HCT116 (cell line): ENCODE measurements around the gene SNRNP35. TPM values are rescaled to one million over a fixed set of nuclear protein-coding genes. Genes with fewer than 3 reads are reported as not detected.

Experiments used
- ATAC-seq: fragments of 200-7000 bp; cut with Tn5 transposase; 2 replicates; pipeline ENCODE4 v1.9.1; 2020; ENCODE audit warnings: mild to moderate bottlenecking, moderate library complexity
- BruUV-seq: library from RNA; stranded (reverse); fragments of 400-500 nt; replicated peaks from 2 replicates; lab custom pipeline; 2021; lab: Mats Ljungman, UMichigan
- CTCF ChIA-PET: fragments of 300-600 bp; sonication (Branson Sonifier 250); formaldehyde crosslinking; loops from one replicate; lab custom pipeline; 2021; ENCODE audit warnings: antibody characterized with exemption; lab: Charles Lee
- POLR2A ChIA-PET: fragments of 300-600, 350-600 bp; sonication (Branson Sonifier 250); formaldehyde crosslinking; loops from one replicate; lab custom pipeline; 2021; ENCODE audit warnings: antibody characterized with exemption; lab: Charles Lee
- RAD21 ChIA-PET, 2 experiments: fragments of 300-600 bp; sonication (Branson Sonifier 250); formaldehyde crosslinking; loops; one replicate each; lab custom pipeline; 2023; ENCODE audit warnings: low total read pairs in 2 of 2; ENCODE audit not compliant: uncharacterized antibody in 2 of 2, unreplicated experiment in 2 of 2, low non-redundant PET in 1 of 2; lab: Charles Lee
- DNase-seq: peaks from one replicate; pipeline ENCODE4 v3.0.0-alpha.2; 2010; ENCODE audit warnings: low read depth, low spot score
- H2AFZ ChIP-seq: fragments of 200-600 bp; shearing (Covaris generic), sonication (generic); 2 replicates; pipeline ENCODE4 v1.6.1; 2017; ENCODE audit warnings: low read depth, mixed run types, mixed read lengths, antibody characterized with exemption, low read length; ENCODE audit not compliant: poor library complexity, severe bottlenecking
- H3K27ac ChIP-seq: 2 replicates; pipeline ENCODE4 v1.5.1; 2012; ENCODE audit warnings: low read depth, low read length
- H3K27me3 ChIP-seq: fragments of 200-600 bp; sonication (generic); 2 replicates; pipeline ENCODE4 v1.6.1; 2016; ENCODE audit warnings: mixed run types, low read length, mixed read lengths; ENCODE audit not compliant: insufficient read depth
- H3K36me3 ChIP-seq, 2 experiments: fragments of 200-500 bp in 1 of 2; fragments of 200-600 bp in 1 of 2; sonication (Bioruptor generic) in 1 of 2; sonication (generic) in 1 of 2; 2 replicates each; pipeline versions ENCODE4 v1.5.1 to v1.6.1; 2014 to 2016; ENCODE audit warnings: low read length in 2 of 2, inconsistent platforms in 1 of 2, mixed read lengths in 1 of 2, mixed run types in 1 of 2; ENCODE audit not compliant: insufficient read depth in 2 of 2, control insufficient read depth in 1 of 2
- H3K4me1 ChIP-seq, 2 experiments: fragments of 200-600 bp in 1 of 2; sonication (generic) in 1 of 2; 2 replicates each; pipeline versions ENCODE4 v1.5.1 to v1.6.1; 2012 to 2017; ENCODE audit warnings: low read length in 2 of 2, inconsistent platforms in 1 of 2, mild to moderate bottlenecking in 1 of 2, mixed read lengths in 1 of 2, mixed run types in 1 of 2, moderate library complexity in 1 of 2; ENCODE audit not compliant: insufficient read depth in 2 of 2, control insufficient read depth in 1 of 2
- H3K4me2 ChIP-seq: fragments of 200-600 bp; sonication (generic); 2 replicates; pipeline ENCODE4 v1.6.1; 2017; ENCODE audit warnings: mixed run types, low read length, mixed read lengths
- H3K4me3 ChIP-seq, 2 experiments: fragments of 200-600 bp in 1 of 2; sonication (generic) in 1 of 2; replicated peaks in 1 of 2; 2 replicates each; pipeline ENCODE4 v1.5.1; 2011 to 2016; ENCODE audit warnings: low read length in 2 of 2, control low read depth in 1 of 2, low read depth in 1 of 2, mild to moderate bottlenecking in 1 of 2, mixed read lengths in 1 of 2, mixed run types in 1 of 2
- H3K79me2 ChIP-seq: fragments of 200-600 bp; sonication (generic); 2 replicates; pipeline ENCODE4 v1.6.1; 2017; ENCODE audit warnings: mild to moderate bottlenecking, mixed run types, low read length, moderate library complexity, mixed read lengths; ENCODE audit not compliant: insufficient read depth
- H3K9ac ChIP-seq: fragments of 200-600 bp; sonication (generic); 2 replicates; pipeline ENCODE4 v1.6.1; 2016; ENCODE audit warnings: low read length, mixed read lengths
- H3K9me2 ChIP-seq: fragments of 200-600 bp; sonication (generic), shearing (Covaris generic); 2 replicates; pipeline ENCODE4 v1.6.1; 2017; ENCODE audit warnings: mixed run types, mild to moderate bottlenecking, moderate library complexity; ENCODE audit not compliant: insufficient read depth
- H3K9me3 ChIP-seq, 2 experiments: fragments of 200-500 bp in 1 of 2; fragments of 200-600 bp in 1 of 2; sonication (Bioruptor generic) in 1 of 2; sonication (generic) in 1 of 2; 2 replicates each; pipeline ENCODE4 v1.6.1; 2014 to 2017; ENCODE audit warnings: low read length in 2 of 2, mixed read lengths in 2 of 2, inconsistent platforms in 1 of 2, low read depth in 1 of 2, mild to moderate bottlenecking in 1 of 2, mixed run types in 1 of 2, moderate library complexity in 1 of 2; ENCODE audit not compliant: control insufficient read depth in 1 of 2, insufficient read depth in 1 of 2
- H4K20me1 ChIP-seq: fragments of 200-600 bp; sonication (generic), shearing (Covaris generic); 2 replicates; pipeline ENCODE4 v1.6.1; 2017; ENCODE audit warnings: mixed run types, mild to moderate bottlenecking, moderate library complexity; ENCODE audit not compliant: insufficient read depth
- ATF3 ChIP-seq: IDR thresholded peaks from 2 replicates; pipeline ENCODE4 v1.6.1; 2012
- CBX3 ChIP-seq: IDR thresholded peaks from 2 replicates; pipeline ENCODE4 v1.6.1; 2012; ENCODE audit warnings: low read depth
- CEBPB ChIP-seq: IDR thresholded peaks from 2 replicates; pipeline ENCODE4 v1.6.1; 2012; ENCODE audit warnings: low read depth
- EZH2 ChIP-seq: fragments of 200-600 bp; sonication (generic); IDR thresholded peaks from 2 replicates; pipeline ENCODE4 v1.6.1; 2017; ENCODE audit warnings: antibody characterized with exemption, mixed run types
- REST ChIP-seq: IDR thresholded peaks from 2 replicates; pipeline ENCODE4 v1.6.1; 2012; ENCODE audit warnings: low read depth
- TCF7L2 ChIP-seq: IDR thresholded peaks from 2 replicates; pipeline ENCODE4 v1.7.0; 2011; ENCODE audit warnings: borderline replicate concordance, inconsistent platforms; ENCODE audit not compliant: insufficient read depth, insufficient read length; ENCODE audit errors: extremely low read depth
- YY1 ChIP-seq: IDR thresholded peaks from 2 replicates; pipeline ENCODE4 v1.6.1; 2011; ENCODE audit warnings: low read length, low read depth, moderate library complexity, mild to moderate bottlenecking; ENCODE audit not compliant: insufficient replicate concordance; ENCODE audit errors: extremely low read depth
- ZFX ChIP-seq: fragments of 450-650 bp; IDR thresholded peaks from 2 replicates; pipeline ENCODE4 v1.6.1; 2017
- ZNF274 ChIP-seq: fragments of 200-500 bp; sonication (Bioruptor generic); IDR thresholded peaks from 2 replicates; pipeline ENCODE4 v1.6.1; 2014; ENCODE audit warnings: mild to moderate bottlenecking, low read depth, low read length, inconsistent platforms
- intact Hi-C: fragments of 100-400 bp; cut with micrococcal nuclease; formaldehyde crosslinking; loops from 2 replicates; pipeline ENCODE4 v1.10.0; 2022
- total RNA-seq: library from RNA; stranded (reverse); gene quantifications from one replicate; pipeline ENCODE4 v1.2.1, GENCODE V29; 2021; ENCODE audit not compliant: unreplicated experiment

Gene SNRNP35
- total RNA-seq, 1 experiment from 2014 or later = 12.4 TPM

- POLR2A ChIA-PET = no interaction called here
- ATAC-seq = no peak
- no peak for DNase-seq
- BruUV-seq = no TSS peak
- no peak for TF ChIP-seq ZFX
- no peak for TF ChIP-seq TCF7L2
- TF ChIP-seq ZNF274 = no peak
- no peak for TF ChIP-seq ATF3
- no peak for TF ChIP-seq CBX3
- TF ChIP-seq EZH2 = no peak
- TF ChIP-seq CEBPB = no peak
- no peak for TF ChIP-seq REST
- TF ChIP-seq YY1 = no peak
- no peaks in the 10 kb centered on the region for H3K4me1 ChIP-seq
- no peaks in the 10 kb centered on the region for H3K9me3 ChIP-seq
- H3K27ac ChIP-seq = no peak overlapping the region
- H3K79me2 ChIP-seq = no peaks in the 10 kb centered on the region
- RAD21 ChIA-PET = no interaction called here
- H3K36me3 ChIP-seq = no peaks in the 10 kb centered on the region; a peak in 2 of 4 replicates
- intact Hi-C loops = no loop called here
- CTCF ChIA-PET = no interaction called here
- H3K4me2 ChIP-seq = no peak overlapping the region
- no peak overlapping the region for H2AFZ ChIP-seq
- no peaks in the 10 kb centered on the region for H3K9me2 ChIP-seq
- no peaks in the 10 kb centered on the region for H4K20me1 ChIP-seq
- H3K4me3 ChIP-seq = no peak overlapping the region
- H3K9ac ChIP-seq = no peak overlapping the region
- no peaks in the 10 kb centered on the region for H3K27me3 ChIP-seq
Observed at GRCh38 chr12:123499332-123499731, 41.4 kb downstream of the SNRNP35 start.
